Stromal cell of bone marrow (primary cell): ENCODE results near the gene HAO1.
"Not testable (repeated sequence)": the region's sequence is repeated elsewhere in the genome, so short reads cannot be mapped to it uniquely, and the experiment has no call there.

Experiments used
- DNase-seq: peaks from one replicate; pipeline ENCODE4 v3.0.0-alpha.2; 2012; ENCODE audit warnings: low read depth

The HAO1 gene

GRCh38 chr20:7855545-7855944 lies 84.7 kb downstream of the HAO1 start:
- no peak for DNase-seq

- no peak for DNase-seq
Observed at GRCh38 chr20:7853493-7853892, 86.8 kb downstream of the HAO1 start.

GRCh38 chr20:7850775-7851490 lies 89.3 kb downstream of the HAO1 start:
- peak; percentile 49 for DNase-seq

GRCh38 chr20:7849675-7850074 lies 90.6 kb downstream of the HAO1 start:
- DNase-seq: no peak

GRCh38 chr20:7848351-7848750 lies 91.9 kb downstream of the HAO1 start:
- DNase-seq: no peak

- DNase-seq: peak; percentile 65
Observed at GRCh38 chr20:7843613-7844012, 96.6 kb downstream of the HAO1 start.

- peak; percentile 89 for DNase-seq
Observed at GRCh38 chr20:7841971-7842310, 98.3 kb downstream of the HAO1 start.

- no peak for DNase-seq
Observed at GRCh38 chr20:7841291-7841970, 98.8 kb downstream of the HAO1 start.

- no peak for DNase-seq
Observed at GRCh38 chr20:7836076-7836475, 104.2 kb downstream of the HAO1 start.

- DNase-seq: not testable (repeated sequence)
Observed at GRCh38 chr20:7834441-7834840, 105.8 kb downstream of the HAO1 start.
